Endodermal cell (in vitro differentiated cells): ENCODE data around the gene TIFAB. TPM values are rescaled to one million over a fixed set of nuclear protein-coding genes. Genes with fewer than 3 reads are reported as not detected.
A peak's percentile ranks its signal among the peaks of the same experiment; 100 is the strongest.

Source experiments
- DNase-seq: peaks from one replicate; pipeline ENCODE4 v3.0.0-alpha.2; 2017
- H3K27ac ChIP-seq: 2 replicates; pipeline ENCODE4 v1.5.1; 2013; ENCODE audit warnings: mild to moderate bottlenecking, low read depth, low read length, moderate library complexity
- H3K27me3 ChIP-seq: 2 replicates; pipeline ENCODE4 v1.6.1; 2013; ENCODE audit warnings: mild to moderate bottlenecking, low read length, moderate library complexity; ENCODE audit not compliant: insufficient read depth, control insufficient read depth, poor library complexity, severe bottlenecking
- H3K36me3 ChIP-seq: 2 replicates; pipeline ENCODE4 v1.7.0; 2013; ENCODE audit warnings: mild to moderate bottlenecking, low read length, moderate library complexity; ENCODE audit not compliant: control insufficient read depth, insufficient read depth
- H3K4me1 ChIP-seq: one replicate; pipeline ENCODE4 v1.7.0; 2013; ENCODE audit warnings: low read length; ENCODE audit not compliant: control insufficient read depth, insufficient read depth
- H3K4me3 ChIP-seq: 2 replicates; pipeline ENCODE4 v1.5.1; 2013; ENCODE audit warnings: mild to moderate bottlenecking, low read length, moderate library complexity
- H3K9ac ChIP-seq: 2 replicates; pipeline ENCODE4 v1.6.1; 2013; ENCODE audit warnings: mild to moderate bottlenecking, low read length, moderate library complexity; ENCODE audit not compliant: poor library complexity, severe bottlenecking; ENCODE audit errors: extremely low read depth
- H3K9me3 ChIP-seq: 2 replicates; pipeline ENCODE4 v1.6.1; 2013; ENCODE audit warnings: mild to moderate bottlenecking, low read length, moderate library complexity; ENCODE audit not compliant: control insufficient read depth
- H3K27ac Mint-ChIP-seq: 2 replicates; pipeline ENCODE4 v1.8.0; 2020; ENCODE audit warnings: mixed read lengths
- H3K27me3 Mint-ChIP-seq: 2 replicates; pipeline ENCODE4 v1.8.0; 2021; ENCODE audit warnings: mild to moderate bottlenecking, mixed read lengths; ENCODE audit not compliant: insufficient read depth
- H3K36me3 Mint-ChIP-seq: 2 replicates; pipeline ENCODE4 v1.8.0; 2020; ENCODE audit warnings: low read depth, mixed read lengths
- H3K4me1 Mint-ChIP-seq: 2 replicates; pipeline ENCODE4 v1.8.0; 2020; ENCODE audit warnings: mixed read lengths
- H3K4me3 Mint-ChIP-seq: 2 replicates; pipeline ENCODE4 v1.8.0; 2020; ENCODE audit warnings: mild to moderate bottlenecking, moderate library complexity, mixed read lengths
- H3K9me3 Mint-ChIP-seq: 2 replicates; pipeline ENCODE4 v1.8.0; 2020; ENCODE audit warnings: mild to moderate bottlenecking, mixed read lengths
- CTCF ChIP-seq: fragments of 200-600 bp; sonication (generic); conservative IDR thresholded peaks from 2 replicates; pipeline ENCODE4 v1.5.0; 2021; ENCODE audit warnings: antibody characterized with exemption, mild to moderate bottlenecking
- whole genome bisulfite sequencing, 2 experiments: methylation state at CpG; one replicate each; pipeline versions ENCODE4 v1.1.5 to v1.1.7; 2013; ENCODE audit warnings: missing lambda C conversion rate in 2 of 2, mixed read lengths in 1 of 2; ENCODE audit not compliant: insufficient coverage in 1 of 2, insufficient read length in 1 of 2; 5-methylcytosine and 5-hydroxymethylcytosine counted together
- total RNA-seq, 2 donors: library from RNA; stranded (reverse); fragmentation: NEBNext Ultra II Directional in 1 of 2; extraction: Animal tissue kit (Norgen Biotek cat#: 25700) in 1 of 2; gene quantifications; 2 replicates in 1 of 2; 3 replicates in 1 of 2; pipeline ENCODE4 v1.2.1, GENCODE V29; 2021

The TIFAB gene
- total RNA-seq, 2 donors from 2014 or later: not detected

- peaks cover 85% of the 10 kb centered on the region for H3K27me3 Mint-ChIP-seq
- H3K27ac ChIP-seq: no peak overlapping the region
- no peak overlapping the region for H3K4me3 Mint-ChIP-seq
- peak; percentile 15 for DNase-seq
- no peak for TF ChIP-seq CTCF
- H3K9me3 ChIP-seq: no peaks in the 10 kb centered on the region
- peaks cover 2% of the 10 kb centered on the region for H3K4me1 Mint-ChIP-seq
- H3K36me3 ChIP-seq: no peaks in the 10 kb centered on the region
- H3K27me3 ChIP-seq: peaks cover 65% of the 10 kb centered on the region
- H3K4me3 ChIP-seq: no peak overlapping the region
- H3K4me1 ChIP-seq: no peaks in the 10 kb centered on the region
- no peak overlapping the region for H3K9ac ChIP-seq
- H3K27ac Mint-ChIP-seq: no peak overlapping the region
- no peaks in the 10 kb centered on the region for H3K9me3 Mint-ChIP-seq
- WGBS, 2 experiments: 94 to 96% methylated on average over 2 to 4 of the region's 4 CpGs
- no peaks in the 10 kb centered on the region for H3K36me3 Mint-ChIP-seq
Measured at GRCh38 chr5:135455876-135456237, 3.7 kb upstream of the TIFAB start.

- Histone ChIP-seq H3K4me1 (no peaks in the 10 kb centered on the region), H3K9me3 (no peaks in the 10 kb centered on the region), H3K36me3 (no peaks in the 10 kb centered on the region), H3K9ac (no peak overlapping the region), H3K27me3 (peaks cover 56% of the 10 kb centered on the region), H3K27ac (no peak overlapping the region), H3K4me3 (no peak overlapping the region)
- H3K27ac Mint-ChIP-seq: no peak overlapping the region
- 93 to 95% methylated on average over 3 of the region's 3 CpGs for WGBS, 2 experiments
- no peaks in the 10 kb centered on the region for H3K9me3 Mint-ChIP-seq
- TF ChIP-seq CTCF: no peak
- DNase-seq: peak; percentile 13
- H3K27me3 Mint-ChIP-seq: peaks cover 85% of the 10 kb centered on the region
- peaks cover 2% of the 10 kb centered on the region for H3K4me1 Mint-ChIP-seq
- no peaks in the 10 kb centered on the region for H3K36me3 Mint-ChIP-seq
- no peak overlapping the region for H3K4me3 Mint-ChIP-seq
Measured at GRCh38 chr5:135454946-135455345, 2.8 kb upstream of the TIFAB start.

- Mint-ChIP-seq H3K4me1 (peaks cover 2% of the 10 kb centered on the region), H3K36me3 (no peaks in the 10 kb centered on the region), H3K27ac (no peak overlapping the region), H3K27me3 (peaks cover 83% of the 10 kb centered on the region), H3K9me3 (no peaks in the 10 kb centered on the region), H3K4me3 (no peak overlapping the region)
- H3K27ac ChIP-seq: no peak overlapping the region
- no peak for TF ChIP-seq CTCF
- 94 to 97% methylated on average over 4 of the region's 4 CpGs for WGBS, 2 experiments
- DNase-seq: no peak
- H3K9me3 ChIP-seq: no peaks in the 10 kb centered on the region
- no peak overlapping the region for H3K9ac ChIP-seq
- H3K27me3 ChIP-seq: peaks cover 46% of the 10 kb centered on the region
- H3K36me3 ChIP-seq: no peaks in the 10 kb centered on the region
- H3K4me1 ChIP-seq: peaks cover 1% of the 10 kb centered on the region
- H3K4me3 ChIP-seq: no peak overlapping the region
Measured at GRCh38 chr5:135453613-135454012, 1.5 kb upstream of the TIFAB start.
